HG02885 (cell line): Measurements from ENCODE around the gene BLCAP.
"Not testable (repeated sequence)": the region's sequence is repeated elsewhere in the genome, so short reads cannot be mapped to it uniquely, and the experiment has no call there.

Source experiments
- ATAC-seq: cut with Tn5 transposase; IDR thresholded peaks from one replicate; pipeline ENCODE4 v1.9.1; 2021; ENCODE audit warnings: mild to moderate bottlenecking; ENCODE audit not compliant: unreplicated experiment, poor library complexity

The BLCAP gene

GRCh38 chr20:37527638-37528445 is at the start of gene BLCAP:
Gene BLCAP (minus strand): TSS chr20:37527876. CDS start chr20:37519174, 8,702 bp downstream.
- ATAC-seq: peak; percentile 78

GRCh38 chr20:37577436-37577835 is 49.8 kb upstream of the BLCAP start:
- ATAC-seq: not testable (repeated sequence)

- no peak for ATAC-seq
These were observed 49.2 kb upstream of the BLCAP start for GRCh38 chr20:37576911-37577310.

GRCh38 chr20:37575884-37576283 is 48.2 kb upstream of the BLCAP start:
- no peak for ATAC-seq

- ATAC-seq: no peak
These were observed 46.7 kb upstream of the BLCAP start for GRCh38 chr20:37574199-37574890.

GRCh38 chr20:37573626-37574198 is 46.0 kb upstream of the BLCAP start:
- no peak for ATAC-seq

GRCh38 chr20:37571033-37571432 is 43.4 kb upstream of the BLCAP start:
- ATAC-seq: no peak

- ATAC-seq: no peak
These were observed 42.7 kb upstream of the BLCAP start for GRCh38 chr20:37570419-37570818.

- ATAC-seq: no peak
These were observed 40.3 kb upstream of the BLCAP start for GRCh38 chr20:37567671-37568588.

GRCh38 chr20:37567331-37567665 is 39.6 kb upstream of the BLCAP start:
- no peak for ATAC-seq

- no peak for ATAC-seq
These were observed 39.1 kb upstream of the BLCAP start for GRCh38 chr20:37566590-37567330.

GRCh38 chr20:37565134-37565811 is 37.6 kb upstream of the BLCAP start:
- ATAC-seq: no peak

GRCh38 chr20:37564388-37565133 is 36.9 kb upstream of the BLCAP start:
- no peak for ATAC-seq

- ATAC-seq: no peak
These were observed 36.3 kb upstream of the BLCAP start for GRCh38 chr20:37564016-37564387.

- ATAC-seq: no peak
These were observed 35.2 kb upstream of the BLCAP start for GRCh38 chr20:37562695-37563480.

- no peak for ATAC-seq
These were observed 33.0 kb upstream of the BLCAP start for GRCh38 chr20:37560629-37561028.

GRCh38 chr20:37559312-37560027 is 31.8 kb upstream of the BLCAP start:
- ATAC-seq: no peak
